ENCODE measurements around the gene SPN. TPM values are rescaled to one million over a fixed set of nuclear protein-coding genes. Genes with fewer than 3 reads are reported as not detected.

The SPN gene
- total and polyA plus RNA-seq, 9 of the 15 experiments (the other 6 are each of a cell fraction or from before 2014, with no cell fraction given), result 24.3 to 225 (median 79.4) TPM

DNA sequence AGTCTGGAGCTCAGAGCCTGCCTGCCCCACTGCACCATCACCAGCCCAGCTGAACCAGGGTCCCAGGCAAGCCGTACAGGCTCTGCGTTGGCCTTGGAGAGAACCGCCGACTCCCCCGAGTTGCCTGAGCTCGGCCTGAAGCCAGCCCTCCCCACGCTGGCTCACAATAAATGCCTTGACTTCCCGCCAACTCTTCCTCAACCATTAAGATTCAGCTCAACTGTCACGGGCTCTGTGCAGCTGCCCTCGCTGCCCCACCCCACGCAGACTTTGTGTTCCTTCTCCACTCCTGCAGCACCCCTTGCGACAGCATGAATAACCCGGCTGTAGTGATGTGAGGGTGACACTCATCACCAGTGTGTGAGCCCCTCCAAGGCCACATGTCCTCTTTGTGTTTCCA is 11.1 kb downstream of the SPN start (continued):
- TF ChIP-seq, protein P1, sequence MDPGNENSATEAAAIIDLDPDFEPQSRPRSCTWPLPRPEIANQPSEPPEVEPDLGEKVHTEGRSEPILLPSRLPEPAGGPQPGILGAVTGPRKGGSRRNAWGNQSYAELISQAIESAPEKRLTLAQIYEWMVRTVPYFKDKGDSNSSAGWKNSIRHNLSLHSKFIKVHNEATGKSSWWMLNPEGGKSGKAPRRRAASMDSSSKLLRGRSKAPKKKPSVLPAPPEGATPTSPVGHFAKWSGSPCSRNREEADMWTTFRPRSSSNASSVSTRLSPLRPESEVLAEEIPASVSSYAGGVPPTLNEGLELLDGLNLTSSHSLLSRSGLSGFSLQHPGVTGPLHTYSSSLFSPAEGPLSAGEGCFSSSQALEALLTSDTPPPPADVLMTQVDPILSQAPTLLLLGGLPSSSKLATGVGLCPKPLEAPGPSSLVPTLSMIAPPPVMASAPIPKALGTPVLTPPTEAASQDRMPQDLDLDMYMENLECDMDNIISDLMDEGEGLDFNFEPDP (CRISPR knock-in tag; IDR thresholded peaks at IDR 0.05), result no peak
- TF ChIP-seq GABPB1 (CRISPR knock-in tag; IDR thresholded peaks at IDR 0.05), result no peak
- TF ChIP-seq CEBPB (tag; IDR thresholded peaks at IDR 0.05), result no peak
- peak; percentile 24; the same call in 1 of the 2 replicates for TF ChIP-seq CTBP1 (IDR thresholded peaks at IDR 0.05; ENCODE audit: borderline replicate concordance)
- TF ChIP-seq ZNF696 (CRISPR knock-in tag; conservative IDR thresholded peaks at IDR 0.05), result no peak
- TF ChIP-seq, protein P2, sequence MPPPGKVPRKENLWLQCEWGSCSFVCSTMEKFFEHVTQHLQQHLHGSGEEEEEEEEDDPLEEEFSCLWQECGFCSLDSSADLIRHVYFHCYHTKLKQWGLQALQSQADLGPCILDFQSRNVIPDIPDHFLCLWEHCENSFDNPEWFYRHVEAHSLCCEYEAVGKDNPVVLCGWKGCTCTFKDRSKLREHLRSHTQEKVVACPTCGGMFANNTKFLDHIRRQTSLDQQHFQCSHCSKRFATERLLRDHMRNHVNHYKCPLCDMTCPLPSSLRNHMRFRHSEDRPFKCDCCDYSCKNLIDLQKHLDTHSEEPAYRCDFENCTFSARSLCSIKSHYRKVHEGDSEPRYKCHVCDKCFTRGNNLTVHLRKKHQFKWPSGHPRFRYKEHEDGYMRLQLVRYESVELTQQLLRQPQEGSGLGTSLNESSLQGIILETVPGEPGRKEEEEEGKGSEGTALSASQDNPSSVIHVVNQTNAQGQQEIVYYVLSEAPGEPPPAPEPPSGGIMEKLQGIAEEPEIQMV (tag; conservative IDR thresholded peaks at IDR 0.05; ENCODE audit: low read depth), result no peak
- no peak for TF ChIP-seq FOS (IDR thresholded peaks at IDR 0.05; ENCODE audit: extremely low read depth, insufficient read length)
- no peak for TF ChIP-seq KDM4B (IDR thresholded peaks at IDR 0.05; ENCODE audit: borderline replicate concordance in 2 of 2, low read depth in 1 of 2)
- no peak for TF ChIP-seq SETDB1 (IDR thresholded peaks at IDR 0.05; ENCODE audit: low read length)
- TF ChIP-seq, protein P3, sequence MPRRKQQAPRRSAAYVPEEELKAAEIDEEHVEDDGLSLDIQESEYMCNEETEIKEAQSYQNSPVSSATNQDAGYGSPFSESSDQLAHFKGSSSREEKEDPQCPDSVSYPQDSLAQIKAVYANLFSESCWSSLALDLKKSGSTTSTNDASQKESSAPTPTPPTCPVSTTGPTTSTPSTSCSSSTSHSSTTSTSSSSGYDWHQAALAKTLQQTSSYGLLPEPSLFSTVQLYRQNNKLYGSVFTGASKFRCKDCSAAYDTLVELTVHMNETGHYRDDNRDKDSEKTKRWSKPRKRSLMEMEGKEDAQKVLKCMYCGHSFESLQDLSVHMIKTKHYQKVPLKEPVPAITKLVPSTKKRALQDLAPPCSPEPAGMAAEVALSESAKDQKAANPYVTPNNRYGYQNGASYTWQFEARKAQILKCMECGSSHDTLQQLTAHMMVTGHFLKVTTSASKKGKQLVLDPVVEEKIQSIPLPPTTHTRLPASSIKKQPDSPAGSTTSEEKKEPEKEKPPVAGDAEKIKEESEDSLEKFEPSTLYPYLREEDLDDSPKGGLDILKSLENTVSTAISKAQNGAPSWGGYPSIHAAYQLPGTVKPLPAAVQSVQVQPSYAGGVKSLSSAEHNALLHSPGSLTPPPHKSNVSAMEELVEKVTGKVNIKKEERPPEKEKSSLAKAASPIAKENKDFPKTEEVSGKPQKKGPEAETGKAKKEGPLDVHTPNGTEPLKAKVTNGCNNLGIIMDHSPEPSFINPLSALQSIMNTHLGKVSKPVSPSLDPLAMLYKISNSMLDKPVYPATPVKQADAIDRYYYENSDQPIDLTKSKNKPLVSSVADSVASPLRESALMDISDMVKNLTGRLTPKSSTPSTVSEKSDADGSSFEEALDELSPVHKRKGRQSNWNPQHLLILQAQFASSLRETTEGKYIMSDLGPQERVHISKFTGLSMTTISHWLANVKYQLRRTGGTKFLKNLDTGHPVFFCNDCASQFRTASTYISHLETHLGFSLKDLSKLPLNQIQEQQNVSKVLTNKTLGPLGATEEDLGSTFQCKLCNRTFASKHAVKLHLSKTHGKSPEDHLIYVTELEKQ (CRISPR knock-in tag; IDR thresholded peaks at IDR 0.05), result no peak
- no peak for TF ChIP-seq SNIP1 (IDR thresholded peaks at IDR 0.05; ENCODE audit: low read depth)
- TF ChIP-seq HCFC1 (IDR thresholded peaks at IDR 0.05; ENCODE audit: low read depth, low read length), result no peak
- TF ChIP-seq PHF21A (IDR thresholded peaks at IDR 0.05; ENCODE audit: borderline replicate concordance, low read depth), result no peak
- TF ChIP-seq KLF1 (tag; IDR thresholded peaks at IDR 0.05), result no peak
- TF ChIP-seq HDGF (IDR thresholded peaks at IDR 0.05), result no peak
- TF ChIP-seq RBFOX2 (IDR thresholded peaks at IDR 0.05; ENCODE audit: low read depth, low read length), result 0 out of 2 replicates have a peak, but pooled peaks have one; percentile 21
- no peak for TF ChIP-seq NR2F6 (CRISPR knock-in tag; IDR thresholded peaks at IDR 0.05)
- no peak for TF ChIP-seq HDAC8 (tag; IDR thresholded peaks at IDR 0.05)
- no peak for TF ChIP-seq ZNF384 (IDR thresholded peaks at IDR 0.05; ENCODE audit: low read depth, low read length)
- TF ChIP-seq ZNF586 (CRISPR knock-in tag; conservative IDR thresholded peaks at IDR 0.05), result no peak
- TF ChIP-seq, protein P4, sequence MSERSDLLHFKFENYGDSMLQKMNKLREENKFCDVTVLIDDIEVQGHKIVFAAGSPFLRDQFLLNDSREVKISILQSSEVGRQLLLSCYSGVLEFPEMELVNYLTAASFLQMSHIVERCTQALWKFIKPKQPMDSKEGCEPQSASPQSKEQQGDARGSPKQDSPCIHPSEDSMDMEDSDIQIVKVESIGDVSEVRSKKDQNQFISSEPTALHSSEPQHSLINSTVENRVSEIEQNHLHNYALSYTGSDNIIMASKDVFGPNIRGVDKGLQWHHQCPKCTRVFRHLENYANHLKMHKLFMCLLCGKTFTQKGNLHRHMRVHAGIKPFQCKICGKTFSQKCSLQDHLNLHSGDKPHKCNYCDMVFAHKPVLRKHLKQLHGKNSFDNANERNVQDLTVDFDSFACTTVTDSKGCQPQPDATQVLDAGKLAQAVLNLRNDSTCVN (CRISPR knock-in tag; IDR thresholded peaks at IDR 0.05), result no peak
